Measurements from ENCODE around the gene STAG3.
"Not testable (repeated sequence)": the region's sequence is repeated elsewhere in the genome, so short reads cannot be mapped to it uniquely, and the experiment has no call there.

STAG3 gene

DNA sequence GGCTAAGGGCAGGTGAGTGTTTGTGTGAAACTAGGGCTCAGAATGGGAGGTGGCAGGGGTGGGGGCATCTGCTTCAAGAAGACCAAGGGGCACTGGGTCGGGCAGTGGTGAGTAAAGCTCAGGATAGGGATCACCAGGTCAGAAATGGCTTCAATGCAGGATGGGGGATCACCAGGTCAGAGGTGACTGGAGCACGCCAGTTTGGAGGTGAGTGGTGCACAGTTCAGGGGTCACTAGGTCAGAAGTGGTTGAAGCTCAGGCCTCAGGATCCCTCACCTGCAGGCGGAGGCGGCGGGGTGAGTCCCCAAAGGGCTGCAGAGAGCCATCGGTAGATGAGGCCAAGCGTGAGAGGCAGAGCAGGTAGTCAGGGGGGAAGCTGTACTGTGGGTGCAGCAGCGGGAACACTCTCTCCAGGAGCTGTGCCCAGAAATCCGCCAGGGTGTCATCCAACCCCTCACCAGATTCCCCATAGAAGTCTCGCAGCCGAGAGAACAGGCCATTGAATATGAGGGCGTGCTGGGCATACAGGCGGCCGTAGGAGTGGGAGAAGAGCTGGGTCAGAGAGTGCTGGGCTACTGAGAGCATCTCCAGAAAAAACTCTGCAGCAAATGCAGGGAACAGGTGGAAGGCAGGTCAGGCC is 2.3 kb upstream of the STAG3 start:
- peaks cover 2% of the 10 kb centered on the region for H3K4me1 ChIP-seq (ENCODE audit: control insufficient read depth, insufficient read depth, low read length)
- no CpG with 5 or more reads among the region's 14 CpGs for WGBS (ENCODE audit: insufficient coverage, insufficient read length)
- H3K4me3 ChIP-seq (ENCODE audit: low read length), result no peak overlapping the region

DNA sequence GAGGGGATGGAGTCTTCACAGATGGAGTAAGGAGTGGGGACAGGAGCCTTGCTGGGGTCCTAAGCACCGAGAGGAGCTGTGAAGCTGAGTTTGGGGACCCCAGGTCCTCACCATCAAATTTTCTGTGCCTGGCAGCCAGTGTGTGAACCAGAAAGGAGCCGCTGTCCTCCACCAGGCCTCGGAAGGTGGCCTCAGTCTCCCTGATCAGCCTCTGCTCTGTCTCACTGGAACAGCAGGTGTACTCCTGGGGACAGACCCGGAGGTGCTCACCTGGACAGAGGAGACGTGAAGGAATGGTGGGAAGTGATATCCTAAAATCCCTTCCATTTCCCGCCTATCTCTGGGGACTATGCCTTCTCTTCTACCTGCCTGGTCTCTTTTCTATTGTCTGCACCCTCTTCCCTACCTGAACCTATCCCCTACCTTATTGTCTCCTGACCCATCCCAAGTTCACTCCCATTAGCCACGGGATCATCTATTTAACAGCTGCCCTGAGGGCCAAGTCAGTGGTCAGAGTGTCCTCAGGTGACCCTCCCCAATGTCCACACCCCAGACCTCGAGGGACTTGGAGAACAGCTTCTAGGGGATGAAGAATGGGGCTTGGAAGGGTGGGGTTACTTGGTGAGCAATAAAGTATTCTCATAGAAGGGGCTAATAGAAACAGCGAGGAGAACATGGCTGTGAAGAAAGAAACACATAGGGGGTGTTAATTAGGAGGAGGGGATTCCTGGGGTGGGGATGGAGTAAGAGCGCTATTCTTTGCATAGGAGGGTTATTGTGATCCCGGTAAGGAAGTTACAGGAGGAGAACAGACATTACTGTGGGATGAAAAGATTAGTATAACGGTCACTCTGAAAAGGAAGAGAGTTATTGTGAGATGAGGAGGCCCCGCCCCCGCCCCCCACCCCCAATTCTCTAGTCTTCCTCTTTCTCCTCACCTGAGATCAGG is 1.3 kb upstream of the STAG3 start:
- Histone ChIP-seq H3K27ac (ENCODE audit: low read length) (no peak overlapping the region), H3K36me3 (ENCODE audit: control insufficient read depth, insufficient read depth, low read length) (peaks cover 5% of the 10 kb centered on the region), H3K4me1 (ENCODE audit: control insufficient read depth, insufficient read depth, low read length) (peaks cover 2% of the 10 kb centered on the region), H3K9me3 (ENCODE audit: control insufficient read depth, insufficient read depth, low read length) (no peaks in the 10 kb centered on the region), H3K27me3 (ENCODE audit: control insufficient read depth, insufficient read depth, low read length) (no peaks in the 10 kb centered on the region), H3K4me3 (ENCODE audit: low read length) (peak overlapping the region; percentile 74; the same call in 1 of the 2 replicates)
- no peak for DNase-seq (ENCODE audit: low read depth, low spot score)
- no CpG with 5 or more reads among the region's 14 CpGs for WGBS (ENCODE audit: insufficient coverage, insufficient read length)

More for the DNA sequence above, 2.3 kb upstream of the STAG3 start:
- Histone ChIP-seq H3K27me3 (ENCODE audit: control insufficient read depth, insufficient read depth, low read length) (no peaks in the 10 kb centered on the region), H3K36me3 (ENCODE audit: control insufficient read depth, insufficient read depth, low read length) (peaks cover 5% of the 10 kb centered on the region), H3K27ac (ENCODE audit: low read length) (no peak overlapping the region), H3K9me3 (ENCODE audit: control insufficient read depth, insufficient read depth, low read length) (no peaks in the 10 kb centered on the region)
- DNase-seq (ENCODE audit: low read depth, low spot score), result no peak

DNA sequence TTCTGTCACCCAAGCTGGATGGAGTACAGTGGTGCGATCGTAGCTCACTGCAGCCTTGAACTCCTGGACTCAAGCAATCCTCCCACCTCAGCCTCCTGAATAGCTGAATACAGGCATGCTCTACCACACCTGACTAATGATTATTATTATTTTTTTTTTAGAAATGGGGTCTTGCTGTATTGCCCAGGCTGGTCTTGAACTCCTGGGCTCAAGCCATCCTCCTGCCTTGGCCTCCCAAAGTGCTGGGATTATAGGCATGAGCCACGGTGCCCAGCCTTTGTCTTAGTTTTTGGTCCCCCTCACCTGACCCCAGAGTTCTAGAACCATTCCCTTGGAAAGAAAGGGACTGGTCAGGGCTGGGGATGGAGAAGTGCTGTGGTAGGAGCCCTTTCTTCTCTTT is 2.4 kb downstream of the STAG3 start:
- DNase-seq (ENCODE audit: low read depth, low spot score); H3K27ac ChIP-seq (ENCODE audit: low read length); H3K27me3 ChIP-seq (ENCODE audit: control insufficient read depth, insufficient read depth, low read length); H3K9me3 ChIP-seq (ENCODE audit: control insufficient read depth, insufficient read depth, low read length); H3K4me1 ChIP-seq (ENCODE audit: control insufficient read depth, insufficient read depth, low read length); H3K36me3 ChIP-seq (ENCODE audit: control insufficient read depth, insufficient read depth, low read length); H3K4me3 ChIP-seq (ENCODE audit: low read length): not testable (repeated sequence)
- WGBS (ENCODE audit: insufficient coverage, insufficient read length), result no CpG with 5 or more reads among the region's 3 CpGs

DNA sequence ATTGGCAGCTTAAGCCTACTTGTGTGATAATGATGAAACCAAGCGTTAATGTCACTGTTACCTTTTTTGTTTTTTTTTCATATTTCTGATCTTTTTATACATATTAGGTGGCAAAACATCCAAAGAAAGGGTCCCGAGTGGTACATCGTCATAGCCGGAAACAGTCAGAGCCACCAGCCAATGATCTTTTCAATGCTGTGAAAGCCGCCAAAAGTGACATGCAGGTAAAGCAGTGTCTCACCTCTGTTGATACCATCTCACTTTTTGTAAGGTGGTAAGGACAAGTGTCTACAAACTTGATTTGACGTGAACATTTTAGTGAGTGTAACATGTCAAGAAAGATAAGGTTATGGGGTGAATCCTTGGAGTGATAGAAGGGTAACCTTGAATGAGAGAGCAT is 4.9 kb downstream of the STAG3 start:
- H3K27ac ChIP-seq (ENCODE audit: low read length); H3K4me3 ChIP-seq (ENCODE audit: low read length); DNase-seq (ENCODE audit: low read depth, low spot score); H3K9me3 ChIP-seq (ENCODE audit: control insufficient read depth, insufficient read depth, low read length); H3K27me3 ChIP-seq (ENCODE audit: control insufficient read depth, insufficient read depth, low read length); H3K4me1 ChIP-seq (ENCODE audit: control insufficient read depth, insufficient read depth, low read length); H3K36me3 ChIP-seq (ENCODE audit: control insufficient read depth, insufficient read depth, low read length): not testable (repeated sequence)
- no CpG with 5 or more reads among the region's 6 CpGs for WGBS (ENCODE audit: insufficient coverage, insufficient read length)

GRCh38 chr7:100183090-100183489 is 5.4 kb downstream of the STAG3 start:
- H3K27me3 ChIP-seq (ENCODE audit: control insufficient read depth, insufficient read depth, low read length); H3K36me3 ChIP-seq (ENCODE audit: control insufficient read depth, insufficient read depth, low read length); DNase-seq (ENCODE audit: low read depth, low spot score); H3K27ac ChIP-seq (ENCODE audit: low read length); H3K4me3 ChIP-seq (ENCODE audit: low read length); H3K9me3 ChIP-seq (ENCODE audit: control insufficient read depth, insufficient read depth, low read length); H3K4me1 ChIP-seq (ENCODE audit: control insufficient read depth, insufficient read depth, low read length): not testable (repeated sequence)
- WGBS (ENCODE audit: insufficient coverage, insufficient read length), result no CpG with 5 or more reads among the region's 6 CpGs

GRCh38 chr7:100185726-100186125 is 8.0 kb downstream of the STAG3 start:
- no peaks in the 10 kb centered on the region for H3K36me3 ChIP-seq (ENCODE audit: control insufficient read depth, insufficient read depth, low read length)
- no peaks in the 10 kb centered on the region for H3K27me3 ChIP-seq (ENCODE audit: control insufficient read depth, insufficient read depth, low read length)
- no peaks in the 10 kb centered on the region for H3K9me3 ChIP-seq (ENCODE audit: control insufficient read depth, insufficient read depth, low read length)
- no peak overlapping the region for H3K27ac ChIP-seq (ENCODE audit: low read length)
- DNase-seq (ENCODE audit: low read depth, low spot score), result no peak
- no peak overlapping the region for H3K4me3 ChIP-seq (ENCODE audit: low read length)
- H3K4me1 ChIP-seq (ENCODE audit: control insufficient read depth, insufficient read depth, low read length), result no peaks in the 10 kb centered on the region
- no CpG with 5 or more reads among the region's 2 CpGs for WGBS (ENCODE audit: insufficient coverage, insufficient read length)

DNA sequence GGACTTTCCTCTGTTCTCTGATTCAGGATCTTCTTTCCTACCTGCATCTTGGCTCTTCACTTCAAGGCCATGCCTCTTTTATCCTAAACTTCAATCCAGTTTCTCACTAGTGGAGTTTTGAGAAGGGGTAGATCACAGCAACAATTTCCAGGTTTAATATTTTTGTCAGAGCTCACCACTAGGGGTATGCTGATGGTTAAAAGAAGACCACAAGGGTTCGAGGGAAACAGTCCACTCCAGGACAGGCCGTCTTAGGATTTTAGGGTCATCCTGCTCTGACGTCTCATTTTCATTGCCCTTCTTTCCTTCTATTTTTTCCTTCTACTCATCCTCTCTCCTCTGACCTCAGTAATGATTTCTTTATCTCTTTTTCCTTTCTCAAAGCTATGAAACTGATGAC is 11.3 kb downstream of the STAG3 start:
- H3K36me3 ChIP-seq (ENCODE audit: control insufficient read depth, insufficient read depth, low read length), result no peaks in the 10 kb centered on the region
- no peaks in the 10 kb centered on the region for H3K27me3 ChIP-seq (ENCODE audit: control insufficient read depth, insufficient read depth, low read length)
- H3K9me3 ChIP-seq (ENCODE audit: control insufficient read depth, insufficient read depth, low read length), result no peaks in the 10 kb centered on the region
- DNase-seq (ENCODE audit: low read depth, low spot score), result no peak
- H3K27ac ChIP-seq (ENCODE audit: low read length), result no peak overlapping the region
- no peaks in the 10 kb centered on the region for H3K4me1 ChIP-seq (ENCODE audit: control insufficient read depth, insufficient read depth, low read length)
- no peak overlapping the region for H3K4me3 ChIP-seq (ENCODE audit: low read length)
- WGBS (ENCODE audit: insufficient coverage, insufficient read length), result no CpG with 5 or more reads among the region's 3 CpGs

DNA sequence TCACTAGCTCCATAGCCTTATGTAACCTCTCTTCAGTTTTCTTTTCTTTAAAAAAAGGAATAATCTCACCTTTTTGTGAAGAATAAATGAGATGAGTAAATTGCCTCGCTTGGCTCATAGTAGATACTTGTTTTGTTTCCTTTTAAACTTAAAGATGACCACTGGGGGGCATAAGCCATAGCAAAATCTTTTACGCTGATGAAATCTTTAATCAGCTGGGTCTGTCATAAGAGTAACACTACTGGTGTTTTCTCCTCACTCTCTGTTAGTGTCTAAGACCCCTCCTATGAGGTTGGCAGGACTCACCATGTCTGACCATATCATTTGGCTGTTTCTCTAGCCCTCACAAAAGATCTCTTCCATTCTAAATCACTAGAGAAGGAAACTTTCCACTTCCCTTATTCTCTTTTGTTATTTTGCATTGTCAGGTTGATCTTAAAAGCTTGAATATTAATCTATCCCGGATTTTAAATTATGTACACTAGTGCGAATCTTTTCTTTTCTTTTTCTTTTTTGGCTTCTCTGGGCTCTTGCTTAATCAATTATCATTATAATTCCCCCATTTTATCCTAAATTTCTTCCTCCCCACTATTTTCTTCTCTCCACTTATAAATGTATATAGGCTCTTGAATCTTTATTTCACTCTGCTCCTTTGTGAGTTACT is 12.5 kb downstream of the STAG3 start:
- no peaks in the 10 kb centered on the region for H3K36me3 ChIP-seq (ENCODE audit: control insufficient read depth, insufficient read depth, low read length)
- H3K9me3 ChIP-seq (ENCODE audit: control insufficient read depth, insufficient read depth, low read length), result no peaks in the 10 kb centered on the region
- no peak overlapping the region for H3K27ac ChIP-seq (ENCODE audit: low read length)
- H3K4me3 ChIP-seq (ENCODE audit: low read length), result no peak overlapping the region
- no CpG with 5 or more reads among the region's 4 CpGs for WGBS (ENCODE audit: insufficient coverage, insufficient read length)
- H3K4me1 ChIP-seq (ENCODE audit: control insufficient read depth, insufficient read depth, low read length), result no peaks in the 10 kb centered on the region
- DNase-seq (ENCODE audit: low read depth, low spot score), result no peak
- H3K27me3 ChIP-seq (ENCODE audit: control insufficient read depth, insufficient read depth, low read length), result no peaks in the 10 kb centered on the region

DNA sequence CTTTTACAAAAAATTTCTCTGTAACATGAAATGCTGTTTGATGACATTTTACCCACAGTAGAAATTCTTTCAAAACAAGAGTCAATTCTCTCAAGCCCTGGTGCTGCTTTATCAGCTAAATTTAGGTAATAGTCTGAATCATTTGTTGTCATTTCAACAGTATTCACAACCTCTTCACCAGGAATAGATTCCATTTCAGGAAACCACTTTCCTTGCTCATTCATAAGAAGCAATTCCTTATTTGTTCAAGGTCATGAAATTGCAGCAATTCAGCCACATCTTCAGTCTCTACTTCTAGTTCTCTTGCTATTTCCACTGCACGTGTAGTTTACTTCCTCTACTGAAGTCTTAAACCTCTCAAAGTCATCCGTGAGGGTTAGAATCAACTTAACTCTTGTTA is 14.1 kb downstream of the STAG3 start:
- DNase-seq (ENCODE audit: low read depth, low spot score), result no peak
- H3K27ac ChIP-seq (ENCODE audit: low read length), result no peak overlapping the region
- no peaks in the 10 kb centered on the region for H3K27me3 ChIP-seq (ENCODE audit: control insufficient read depth, insufficient read depth, low read length)
- no peak overlapping the region for H3K4me3 ChIP-seq (ENCODE audit: low read length)
- H3K4me1 ChIP-seq (ENCODE audit: control insufficient read depth, insufficient read depth, low read length), result no peaks in the 10 kb centered on the region
- H3K36me3 ChIP-seq (ENCODE audit: control insufficient read depth, insufficient read depth, low read length), result no peaks in the 10 kb centered on the region
- no peaks in the 10 kb centered on the region for H3K9me3 ChIP-seq (ENCODE audit: control insufficient read depth, insufficient read depth, low read length)
- WGBS (ENCODE audit: insufficient coverage, insufficient read length), result no CpG with 5 or more reads among the region's 2 CpGs

DNA sequence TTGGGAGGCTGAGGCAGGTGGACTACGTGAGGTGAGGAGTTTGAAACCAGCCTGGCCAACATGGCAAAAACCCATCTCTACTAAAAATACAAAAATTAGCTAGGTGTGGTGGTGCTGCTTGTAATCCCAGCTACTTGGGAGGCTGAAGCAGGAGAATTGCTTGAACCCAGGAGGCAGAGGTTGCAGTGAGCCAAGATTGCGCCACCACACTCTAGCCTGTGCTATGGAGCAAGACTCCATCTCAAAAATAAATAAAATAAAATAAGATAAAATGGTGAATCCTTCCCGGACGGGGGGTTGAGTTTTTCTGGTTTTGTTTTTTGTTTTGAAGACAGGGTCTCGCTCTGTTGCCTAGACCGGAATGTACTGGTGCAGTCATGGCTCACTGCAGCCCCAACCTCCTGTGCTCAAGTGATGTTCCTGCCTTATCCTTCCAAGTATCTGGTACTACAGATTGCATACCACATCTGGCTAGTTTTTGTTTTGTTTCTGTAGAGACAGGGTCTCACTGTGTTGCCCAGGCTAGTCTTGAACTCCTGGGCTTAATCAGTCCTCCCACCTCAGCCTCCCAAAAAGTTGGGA is 14.7 kb downstream of the STAG3 start:
- not testable (repeated sequence) for H3K9me3 ChIP-seq (ENCODE audit: control insufficient read depth, insufficient read depth, low read length); DNase-seq (ENCODE audit: low read depth, low spot score); H3K36me3 ChIP-seq (ENCODE audit: control insufficient read depth, insufficient read depth, low read length); H3K27ac ChIP-seq (ENCODE audit: low read length); H3K4me1 ChIP-seq (ENCODE audit: control insufficient read depth, insufficient read depth, low read length); H3K4me3 ChIP-seq (ENCODE audit: low read length); H3K27me3 ChIP-seq (ENCODE audit: control insufficient read depth, insufficient read depth, low read length)
- no CpG with 5 or more reads among the region's 6 CpGs for WGBS (ENCODE audit: insufficient coverage, insufficient read length)

Data from iPS DF 6.9 (cell line).